Endothelial cell of umbilical vein (primary cell): Measurements from ENCODE around the gene AHNAK2. TPM values are rescaled to one million over a fixed set of nuclear protein-coding genes. Genes with fewer than 3 reads are reported as not detected.
"Not testable (repeated sequence)": the region's sequence is repeated elsewhere in the genome, so short reads cannot be mapped to it uniquely, and the experiment has no call there.

Experiments
- BruUV-seq: library from RNA; stranded (reverse); fragments of 400-500 nt; replicated peaks from 2 replicates; lab custom pipeline; 2021; lab: Mats Ljungman, UMichigan
- CTCF ChIA-PET: fragments of 300-600, 350-600 bp; sonication (Branson Sonifier 250); formaldehyde crosslinking; loops from one replicate; lab custom pipeline; 2021; ENCODE audit warnings: antibody characterized with exemption, inconsistent platforms; lab: Charles Lee
- POLR2A ChIA-PET: fragments of 300-600, 350-600 bp; sonication (Branson Sonifier 250); formaldehyde crosslinking; loops from one replicate; lab custom pipeline; 2021; ENCODE audit warnings: antibody characterized with exemption, inconsistent platforms; lab: Charles Lee
- DNase-seq: peaks from one replicate; pipeline ENCODE4 v3.0.0-alpha.2; 2011; ENCODE audit warnings: low read depth, low spot score
- FAIRE-seq: peaks from 2 replicates; lab custom pipeline; 2011; peaks lifted over from hg19 to GRCh38; lab: Jason Lieb, UNC
- H2AFZ ChIP-seq: 2 replicates; pipeline ENCODE4 v1.6.0; 2012; ENCODE audit warnings: low read depth, low read length, control low read depth, inconsistent platforms
- H3K27ac ChIP-seq: 2 replicates; pipeline ENCODE4 v1.5.1; 2011; ENCODE audit warnings: low read depth, mild to moderate bottlenecking, control low read depth, low read length, moderate library complexity; ENCODE audit not compliant: insufficient read depth
- H3K27me3 ChIP-seq, 2 experiments: 2 replicates each; pipeline versions ENCODE4 v1.6.0 to v1.6.1; 2011; ENCODE audit warnings: low read length in 2 of 2, mixed read lengths in 1 of 2; ENCODE audit not compliant: control insufficient read depth in 2 of 2, insufficient read depth in 2 of 2
- H3K36me3 ChIP-seq, 2 experiments: 2 replicates in 1 of 2; 3 replicates in 1 of 2; pipeline ENCODE4 v1.5.1; 2011; ENCODE audit warnings: low read length in 2 of 2, mild to moderate bottlenecking in 1 of 2, moderate library complexity in 1 of 2; ENCODE audit not compliant: control insufficient read depth in 2 of 2, insufficient read depth in 2 of 2; ENCODE audit errors: extremely low read depth in 1 of 2
- H3K4me1 ChIP-seq: 3 replicates; pipeline ENCODE4 v1.5.1; 2011; ENCODE audit warnings: mild to moderate bottlenecking, low read length; ENCODE audit not compliant: control insufficient read depth, insufficient read depth; ENCODE audit errors: extremely low read depth
- H3K4me2 ChIP-seq: 2 replicates; pipeline ENCODE4 v1.6.1; 2011; ENCODE audit warnings: low read length, control low read depth, mixed read lengths; ENCODE audit not compliant: insufficient read depth
- H3K4me3 ChIP-seq, 3 experiments: fragments of 200-600 bp in 1 of 3; sonication (generic), shearing (Covaris generic) in 1 of 3; replicated peaks in 1 of 3; 2 replicates each; pipeline ENCODE4 v1.5.1; 2011 to 2016; ENCODE audit warnings: control low read depth in 3 of 3, low read length in 3 of 3, mild to moderate bottlenecking in 2 of 3, inconsistent platforms in 1 of 3, low read depth in 1 of 3, moderate library complexity in 1 of 3; ENCODE audit not compliant: insufficient read depth in 1 of 3
- H3K79me2 ChIP-seq: 2 replicates; pipeline ENCODE4 v1.6.0; 2012; ENCODE audit warnings: low read length, inconsistent platforms; ENCODE audit not compliant: control insufficient read depth, insufficient read depth
- H3K9ac ChIP-seq: replicated peaks from 2 replicates; pipeline ENCODE3; 2011; ENCODE audit warnings: low read length, control low read depth; ENCODE audit not compliant: insufficient read depth; ENCODE audit errors: extremely low read depth
- H3K9me1 ChIP-seq: replicated peaks from 3 replicates; pipeline ENCODE4 v1.6.0; 2011; ENCODE audit warnings: mild to moderate bottlenecking, low read length; ENCODE audit not compliant: control insufficient read depth, insufficient read depth; ENCODE audit errors: extremely low read depth
- H3K9me3 ChIP-seq: replicated peaks from 2 replicates; pipeline ENCODE4 v1.5.1; 2012; ENCODE audit warnings: low read length, inconsistent platforms; ENCODE audit not compliant: control insufficient read depth, insufficient read depth
- H4K20me1 ChIP-seq: replicated peaks from 2 replicates; pipeline ENCODE3; 2011; ENCODE audit warnings: mild to moderate bottlenecking, low read length; ENCODE audit not compliant: control insufficient read depth, insufficient read depth; ENCODE audit errors: extremely low read depth
- EZH2 ChIP-seq: IDR thresholded peaks from 2 replicates; pipeline ENCODE4 v1.6.1; 2012; ENCODE audit warnings: borderline replicate concordance, low read depth, mild to moderate bottlenecking, moderate library complexity, low read length, inconsistent platforms; ENCODE audit not compliant: severe bottlenecking
- FOS ChIP-seq: IDR thresholded peaks from 2 replicates; pipeline ENCODE4 v1.6.1; 2011; ENCODE audit warnings: mild to moderate bottlenecking, low read length, moderate library complexity, borderline replicate concordance; ENCODE audit not compliant: insufficient read depth
- GATA2 ChIP-seq: IDR thresholded peaks from 2 replicates; pipeline ENCODE4 v1.7.0; 2011; ENCODE audit warnings: low read depth, mild to moderate bottlenecking, moderate library complexity, mixed read lengths, low read length; ENCODE audit not compliant: insufficient read length, insufficient read depth
- JUN ChIP-seq: IDR thresholded peaks from 2 replicates; pipeline ENCODE4 v1.6.1; 2011; ENCODE audit warnings: borderline replicate concordance, low read depth; ENCODE audit not compliant: insufficient read length, insufficient read depth
- MAX ChIP-seq: IDR thresholded peaks from 2 replicates; pipeline ENCODE4 v1.6.1; 2011; ENCODE audit not compliant: insufficient read depth, insufficient read length
- MYC ChIP-seq: IDR thresholded peaks from one replicate; pipeline ENCODE4 v1.6.1; 2011; ENCODE audit warnings: mild to moderate bottlenecking, low read depth, low read length
- POLR2A ChIP-seq: IDR thresholded peaks from 2 replicates; pipeline ENCODE4 v1.6.1; 2012; ENCODE audit warnings: low read depth, mild to moderate bottlenecking, control low read depth, low read length
- POLR2AphosphoS5 ChIP-seq: IDR thresholded peaks from 2 replicates; pipeline ENCODE4 v1.6.1; 2012; ENCODE audit warnings: low read depth, mild to moderate bottlenecking, control low read depth, low read length, moderate library complexity; ENCODE audit not compliant: insufficient read depth
- dilution Hi-C: fragments of 300-500 bp; cut with MboI; formaldehyde crosslinking; loops from one replicate; pipeline ENCODE4 v1.15.0; 2019; ENCODE audit warnings: low sequenced_read_pairs; ENCODE audit not compliant: extremely low pct_ligation_motif_present
- intact Hi-C: fragments of 100-400 bp; cut with micrococcal nuclease; formaldehyde crosslinking; loops from one replicate; pipeline ENCODE4 v1.10.0; 2022
- polyA plus RNA-seq, 4 experiments: library from polyadenylated mRNA; depleted of rRNA in 3 of 4; stranded (reverse) in 3 of 4; unstranded in 1 of 4; fragments of >200 nt; gene quantifications; 2 replicates each; pipeline versions ENCODE4 v1.2.1 to v1.2.3, GENCODE V29; 2011 to 2012; ENCODE audit warnings: missing spikeins in 1 of 4
- total RNA-seq: library from RNA; stranded (reverse); gene quantifications from 2 replicates; pipeline ENCODE4 v1.2.3, GENCODE V29; 2021
- TF ChIP-seq, protein P1 (sequence below), 2 donors: IDR thresholded peaks; 1 replicate in 1 of 2; 2 replicates in 1 of 2; pipeline ENCODE4 v1.5.1; 2011; ENCODE audit warnings: low read length in 2 of 2, mild to moderate bottlenecking in 2 of 2, moderate library complexity in 2 of 2, control low read depth in 1 of 2, inconsistent platforms in 1 of 2, low read depth in 1 of 2; ENCODE audit not compliant: insufficient read depth in 1 of 2; ENCODE audit errors: extremely low read depth in 1 of 2

The AHNAK2 gene
- total and polyA plus RNA-seq, 2 donors (not counting 3 experiments of a cell fraction or from before 2014, with no cell fraction given): 17.7 to 68.7 TPM

- ChIA-PET POLR2A (no interaction called here), CTCF (interaction anchor here (1.2 kb wide), 1 partner anchor 10 kb away, joined by 5 read pairs; no protein-coding TSS in a partner anchor)
- FAIRE-seq: no peak
These were observed 58.2 kb downstream of the AHNAK2 start for GRCh38 chr14:104919993-104920315.

DNA sequence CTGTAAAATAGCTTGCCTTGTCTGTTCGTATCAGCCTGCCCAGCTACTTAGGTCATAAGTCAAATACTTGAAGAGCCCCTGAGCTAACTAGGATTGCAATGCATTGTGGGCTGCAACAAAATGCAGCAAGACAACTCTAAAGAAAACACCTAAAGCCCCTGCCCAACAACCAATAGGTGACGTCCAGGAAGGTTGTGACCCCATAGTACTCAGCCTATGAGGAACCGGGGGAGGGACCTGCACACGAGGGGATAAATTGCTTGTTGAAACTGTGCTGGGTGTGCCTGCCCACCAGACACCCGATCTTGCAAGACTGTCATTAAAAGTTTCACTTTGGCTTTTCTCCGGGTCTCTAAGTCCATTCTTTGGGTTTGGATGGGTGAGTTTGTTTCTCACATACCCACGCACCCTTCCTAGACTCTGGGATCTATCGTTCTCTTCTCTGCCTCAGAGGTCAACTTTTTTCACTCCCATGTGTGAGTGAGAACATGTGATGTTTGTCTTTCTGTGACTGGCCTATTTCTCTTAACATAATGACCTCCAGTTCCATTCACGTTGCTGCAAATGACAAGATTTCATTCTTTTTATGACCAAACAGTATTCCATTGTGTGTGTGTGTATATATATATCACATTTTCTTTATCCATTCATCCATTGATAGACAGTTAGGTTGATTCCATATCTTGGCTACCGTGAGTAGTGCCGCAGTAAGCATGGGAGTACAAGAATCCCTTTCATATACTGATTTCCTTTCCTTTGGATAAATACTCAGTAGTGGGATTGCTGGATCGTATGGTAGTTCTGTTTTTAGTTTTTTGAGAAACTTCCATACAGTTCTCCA is 58.8 kb downstream of the AHNAK2 start:
- intact Hi-C loops, H2AFZ ChIP-seq, H3K4me3 ChIP-seq, H3K4me1 ChIP-seq, H3K4me2 ChIP-seq, BruUV-seq, CTCF ChIA-PET, H4K20me1 ChIP-seq, H3K79me2 ChIP-seq, H3K36me3 ChIP-seq, H3K9me1 ChIP-seq, POLR2A ChIA-PET, H3K9me3 ChIP-seq, FAIRE-seq, H3K9ac ChIP-seq, H3K27ac ChIP-seq, DNase-seq, dilution Hi-C loops, H3K27me3 ChIP-seq: not testable (repeated sequence)

More at GRCh38 chr14:104919993-104920315, 58.2 kb downstream of the AHNAK2 start:
- DNase-seq: no peak
- Histone ChIP-seq H4K20me1 (no peaks in the 10 kb centered on the region), H3K27me3 (peaks cover 3 to 7% of the 10 kb centered on the region in 2 experiments), H3K9me3 (no peaks in the 10 kb centered on the region), H3K9ac (no peak overlapping the region), H3K4me1 (no peaks in the 10 kb centered on the region), H3K9me1 (no peaks in the 10 kb centered on the region), H3K79me2 (no peaks in the 10 kb centered on the region), H3K4me2 (no peak overlapping the region), H3K36me3 (no peaks in the 10 kb centered on the region), H3K27ac (no peak overlapping the region), H2AFZ (no peak overlapping the region), H3K4me3 (no peak overlapping the region)
- intact Hi-C loops: no loop called here
- no TSS peak for BruUV-seq
- dilution Hi-C loops: no loop called here
- TF ChIP-seq MYC: no peak
- TF ChIP-seq, protein P1, sequence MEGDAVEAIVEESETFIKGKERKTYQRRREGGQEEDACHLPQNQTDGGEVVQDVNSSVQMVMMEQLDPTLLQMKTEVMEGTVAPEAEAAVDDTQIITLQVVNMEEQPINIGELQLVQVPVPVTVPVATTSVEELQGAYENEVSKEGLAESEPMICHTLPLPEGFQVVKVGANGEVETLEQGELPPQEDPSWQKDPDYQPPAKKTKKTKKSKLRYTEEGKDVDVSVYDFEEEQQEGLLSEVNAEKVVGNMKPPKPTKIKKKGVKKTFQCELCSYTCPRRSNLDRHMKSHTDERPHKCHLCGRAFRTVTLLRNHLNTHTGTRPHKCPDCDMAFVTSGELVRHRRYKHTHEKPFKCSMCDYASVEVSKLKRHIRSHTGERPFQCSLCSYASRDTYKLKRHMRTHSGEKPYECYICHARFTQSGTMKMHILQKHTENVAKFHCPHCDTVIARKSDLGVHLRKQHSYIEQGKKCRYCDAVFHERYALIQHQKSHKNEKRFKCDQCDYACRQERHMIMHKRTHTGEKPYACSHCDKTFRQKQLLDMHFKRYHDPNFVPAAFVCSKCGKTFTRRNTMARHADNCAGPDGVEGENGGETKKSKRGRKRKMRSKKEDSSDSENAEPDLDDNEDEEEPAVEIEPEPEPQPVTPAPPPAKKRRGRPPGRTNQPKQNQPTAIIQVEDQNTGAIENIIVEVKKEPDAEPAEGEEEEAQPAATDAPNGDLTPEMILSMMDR (IDR thresholded peaks at IDR 0.05; ENCODE audit: extremely low read depth in 1 of 2, insufficient read depth in 1 of 2, low read depth in 1 of 2, low read length in 2 of 2): no peak
- no peak for TF ChIP-seq FOS
- TF ChIP-seq JUN: no peak
- TF ChIP-seq GATA2: no peak
- TF ChIP-seq POLR2A: no peak
- TF ChIP-seq EZH2: no peak
- TF ChIP-seq MAX: no peak
- no peak for TF ChIP-seq POLR2AphosphoS5
